HepG2 (cell line): ENCODE data around the gene PEX14. TPM values are rescaled to one million over a fixed set of nuclear protein-coding genes. Genes with fewer than 3 reads are reported as not detected.

Source experiments
- PCBP1 ChIP-seq: fragments of 200-400 bp; formaldehyde crosslinking; IDR thresholded peaks from 2 replicates; pipeline ENCODE4 v1.6.1; 2017; ENCODE audit warnings: mild to moderate bottlenecking, low read depth, low read length, borderline replicate concordance
- SRY ChIP-seq: sonication (generic); formaldehyde crosslinking; IDR thresholded peaks from 2 replicates; pipeline ENCODE4 v1.8.0; 2022; ENCODE audit warnings: mild to moderate bottlenecking, missing genetic modification reagents
- ZNF546 ChIP-seq: sonication (generic); formaldehyde crosslinking; conservative IDR thresholded peaks from 2 replicates; pipeline ENCODE4 v1.8.1; 2023; ENCODE audit warnings: mild to moderate bottlenecking, missing genetic modification reagents
- ZNF570 ChIP-seq: sonication (generic); formaldehyde crosslinking; IDR thresholded peaks from 2 replicates; pipeline ENCODE4 v1.4.0; 2020; ENCODE audit warnings: mild to moderate bottlenecking, missing genetic modification reagents, borderline replicate concordance
- ZSCAN25 ChIP-seq: sonication (generic); formaldehyde crosslinking; IDR thresholded peaks from 2 replicates; pipeline ENCODE4 v1.8.0; 2022; ENCODE audit warnings: mild to moderate bottlenecking, missing genetic modification reagents
- polyA plus RNA-seq, 8 experiments: library from polyadenylated mRNA; depleted of rRNA in 3 of 8; stranded (reverse) in 7 of 8; unstranded in 1 of 8; fragments of >200 nt; fragmentation: Illumina TruSeq in 4 of 8; extraction: Trizol in 4 of 8; gene quantifications; 2 replicates each; pipeline versions ENCODE4 v1.2.1 to v1.2.3, GENCODE V29; 2011 to 2016; ENCODE audit warnings: low read depth in 4 of 8, missing spikeins in 1 of 8, mixed read lengths in 1 of 8; ENCODE audit not compliant: insufficient read depth in 1 of 8
- total RNA-seq, 5 experiments: library from RNA; depleted of rRNA; stranded (reverse); fragments of >200 nt; fragmentation: Illumina TruSeq; extraction: Trizol; gene quantifications; 2 replicates each; pipeline ENCODE4 v1.2.3, GENCODE V29; 2016; ENCODE audit warnings: low read depth in 1 of 5
- TF ChIP-seq, protein P1 (sequence below), 2 experiments: fragments of 450-650 bp in 1 of 2; sonication (generic) in 1 of 2; formaldehyde crosslinking in 1 of 2; IDR thresholded peaks; 2 replicates each; pipeline versions ENCODE4 v1.6.1 to v1.8.0; 2016 to 2022; ENCODE audit warnings: antibody characterized with exemption in 1 of 2, mild to moderate bottlenecking in 1 of 2, missing genetic modification reagents in 1 of 2
- TF ChIP-seq, protein P2 (sequence below): sonication (generic); formaldehyde crosslinking; IDR thresholded peaks from 2 replicates; pipeline ENCODE4 v1.5.0; 2020; ENCODE audit warnings: missing genetic modification reagents, mild to moderate bottlenecking, borderline replicate concordance
- TF ChIP-seq, protein P3 (sequence below): sonication (generic); formaldehyde crosslinking; IDR thresholded peaks from 2 replicates; pipeline ENCODE4 v1.4.0; 2020; ENCODE audit warnings: missing genetic modification reagents

Gene PEX14
- total and polyA plus RNA-seq, 2 of the 13 experiments (the other 11 are each of a cell fraction or from before 2014, with no cell fraction given), result 6.5 to 9.9 TPM

DNA sequence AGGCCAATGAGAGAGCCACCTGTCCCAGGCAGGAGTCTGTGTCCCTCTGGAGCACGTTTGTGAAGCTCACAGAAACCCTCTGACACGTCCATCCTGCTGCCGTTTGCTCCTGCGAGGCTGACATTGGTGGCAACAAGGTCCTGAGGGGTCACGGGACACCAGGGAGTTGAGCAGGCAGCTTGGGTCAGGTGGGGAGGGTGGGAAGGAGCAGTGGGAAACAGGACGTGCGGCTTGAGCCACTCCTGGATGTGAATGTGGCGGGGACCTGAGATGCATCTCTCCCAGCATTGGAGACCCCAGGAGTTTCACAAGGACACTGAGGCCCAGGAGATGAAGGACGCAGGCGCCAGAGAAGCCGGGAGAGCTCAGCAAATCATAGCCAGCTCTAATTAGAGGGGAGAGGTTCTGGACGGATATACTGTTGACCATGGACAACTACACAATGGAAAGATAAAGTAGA, 149.0 kb downstream of the PEX14 start (continued):
- TF ChIP-seq, protein P1, sequence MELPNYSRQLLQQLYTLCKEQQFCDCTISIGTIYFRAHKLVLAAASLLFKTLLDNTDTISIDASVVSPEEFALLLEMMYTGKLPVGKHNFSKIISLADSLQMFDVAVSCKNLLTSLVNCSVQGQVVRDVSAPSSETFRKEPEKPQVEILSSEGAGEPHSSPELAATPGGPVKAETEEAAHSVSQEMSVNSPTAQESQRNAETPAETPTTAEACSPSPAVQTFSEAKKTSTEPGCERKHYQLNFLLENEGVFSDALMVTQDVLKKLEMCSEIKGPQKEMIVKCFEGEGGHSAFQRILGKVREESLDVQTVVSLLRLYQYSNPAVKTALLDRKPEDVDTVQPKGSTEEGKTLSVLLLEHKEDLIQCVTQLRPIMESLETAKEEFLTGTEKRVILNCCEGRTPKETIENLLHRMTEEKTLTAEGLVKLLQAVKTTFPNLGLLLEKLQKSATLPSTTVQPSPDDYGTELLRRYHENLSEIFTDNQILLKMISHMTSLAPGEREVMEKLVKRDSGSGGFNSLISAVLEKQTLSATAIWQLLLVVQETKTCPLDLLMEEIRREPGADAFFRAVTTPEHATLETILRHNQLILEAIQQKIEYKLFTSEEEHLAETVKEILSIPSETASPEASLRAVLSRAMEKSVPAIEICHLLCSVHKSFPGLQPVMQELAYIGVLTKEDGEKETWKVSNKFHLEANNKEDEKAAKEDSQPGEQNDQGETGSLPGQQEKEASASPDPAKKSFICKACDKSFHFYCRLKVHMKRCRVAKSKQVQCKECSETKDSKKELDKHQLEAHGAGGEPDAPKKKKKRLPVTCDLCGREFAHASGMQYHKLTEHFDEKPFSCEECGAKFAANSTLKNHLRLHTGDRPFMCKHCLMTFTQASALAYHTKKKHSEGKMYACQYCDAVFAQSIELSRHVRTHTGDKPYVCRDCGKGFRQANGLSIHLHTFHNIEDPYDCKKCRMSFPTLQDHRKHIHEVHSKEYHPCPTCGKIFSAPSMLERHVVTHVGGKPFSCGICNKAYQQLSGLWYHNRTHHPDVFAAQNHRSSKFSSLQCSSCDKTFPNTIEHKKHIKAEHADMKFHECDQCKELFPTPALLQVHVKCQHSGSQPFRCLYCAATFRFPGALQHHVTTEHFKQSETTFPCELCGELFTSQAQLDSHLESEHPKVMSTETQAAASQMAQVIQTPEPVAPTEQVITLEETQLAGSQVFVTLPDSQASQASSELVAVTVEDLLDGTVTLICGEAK (IDR thresholded peaks at IDR 0.05), result no peak
- TF ChIP-seq, protein P1 (CRISPR knock-in tag; IDR thresholded peaks at IDR 0.05), result no peak
- TF ChIP-seq, protein P2, sequence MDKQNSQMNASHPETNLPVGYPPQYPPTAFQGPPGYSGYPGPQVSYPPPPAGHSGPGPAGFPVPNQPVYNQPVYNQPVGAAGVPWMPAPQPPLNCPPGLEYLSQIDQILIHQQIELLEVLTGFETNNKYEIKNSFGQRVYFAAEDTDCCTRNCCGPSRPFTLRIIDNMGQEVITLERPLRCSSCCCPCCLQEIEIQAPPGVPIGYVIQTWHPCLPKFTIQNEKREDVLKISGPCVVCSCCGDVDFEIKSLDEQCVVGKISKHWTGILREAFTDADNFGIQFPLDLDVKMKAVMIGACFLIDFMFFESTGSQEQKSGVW (CRISPR knock-in tag), result no peak
- no peak for TF ChIP-seq ZSCAN25
- TF ChIP-seq SRY, result no peak
- no peak for TF ChIP-seq ZNF570 (CRISPR knock-in tag)
- TF ChIP-seq PCBP1, result no peak
- TF ChIP-seq ZNF546 (CRISPR knock-in tag), result no peak
- TF ChIP-seq, protein P3, sequence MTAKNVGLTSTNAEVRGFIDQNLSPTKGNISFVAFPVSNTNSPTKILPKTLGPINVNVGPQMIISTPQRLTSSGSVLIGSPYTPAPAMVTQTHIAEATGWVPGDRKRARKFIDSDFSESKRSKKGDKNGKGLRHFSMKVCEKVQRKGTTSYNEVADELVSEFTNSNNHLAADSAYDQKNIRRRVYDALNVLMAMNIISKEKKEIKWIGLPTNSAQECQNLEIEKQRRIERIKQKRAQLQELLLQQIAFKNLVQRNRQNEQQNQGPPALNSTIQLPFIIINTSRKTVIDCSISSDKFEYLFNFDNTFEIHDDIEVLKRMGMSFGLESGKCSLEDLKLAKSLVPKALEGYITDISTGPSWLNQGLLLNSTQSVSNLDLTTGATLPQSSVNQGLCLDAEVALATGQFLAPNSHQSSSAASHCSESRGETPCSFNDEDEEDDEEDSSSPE (CRISPR knock-in tag), result no peak
